GM12878 (cell line): Measurements from ENCODE around the gene CA11. TPM values are rescaled to one million over a fixed set of nuclear protein-coding genes. Genes with fewer than 3 reads are reported as not detected.
A peak's percentile ranks its signal among the peaks of the same experiment; 100 is the strongest.

Source experiments
- ATAC-seq: fragments of 200-7000 bp; cut with Tn5 transposase; 3 replicates; pipeline ENCODE4 v1.9.1; 2020; ENCODE audit warnings: mild to moderate bottlenecking, moderate library complexity
- BruUV-seq: library from RNA; stranded (reverse); fragments of 400-500 nt; replicated peaks from 2 replicates; lab custom pipeline; 2021; lab: Mats Ljungman, UMichigan
- CTCF ChIA-PET: fragments of 300-600 bp; sonication (Branson Sonifier 250); formaldehyde crosslinking; extraction: SDS; loops from one replicate; lab custom pipeline; 2021; ENCODE audit warnings: inconsistent platforms; lab: Yijun Ruan, JAX
- POLR2A ChIA-PET: fragments of 350-600 bp; formaldehyde crosslinking; extraction: SDS; loops from one replicate; lab custom pipeline; 2021; ENCODE audit warnings: inconsistent platforms; lab: Charles Lee
- RAD21 ChIA-PET: fragments of 300-600 bp; sonication (Branson Sonifier 250); formaldehyde crosslinking; loops from one replicate; lab custom pipeline; 2023; ENCODE audit warnings: antibody characterized with exemption; ENCODE audit not compliant: unreplicated experiment; lab: Charles Lee
- SMC1A ChIA-PET: fragments of 300-600 bp; sonication (Branson Sonifier 250); formaldehyde crosslinking; loops from one replicate; lab custom pipeline; 2023; ENCODE audit not compliant: unreplicated experiment, uncharacterized antibody; lab: Charles Lee
- DNase-seq: peaks from one replicate; pipeline ENCODE4 v3.0.0-alpha.2; 2011; ENCODE audit warnings: low read depth, low spot score
- FAIRE-seq: peaks from 3 replicates; lab custom pipeline; 2011; peaks lifted over from hg19 to GRCh38; lab: Jason Lieb, UNC
- H2AFZ ChIP-seq: 2 replicates; pipeline ENCODE4 v1.6.0; 2011; ENCODE audit warnings: low read depth, low read length, control low read depth; ENCODE audit not compliant: control insufficient read depth
- H3K27ac ChIP-seq: 2 replicates; pipeline ENCODE4 v1.5.1; 2011; ENCODE audit warnings: control low read depth; ENCODE audit not compliant: control insufficient read depth, insufficient read depth
- H3K27me3 ChIP-seq, 2 experiments: replicated peaks in 1 of 2; 2 replicates each; pipeline versions ENCODE4 v1.6.0 to v1.6.1; 2011; ENCODE audit warnings: low read length in 1 of 2; ENCODE audit not compliant: control insufficient read depth in 2 of 2, insufficient read depth in 2 of 2
- H3K36me3 ChIP-seq, 2 experiments: 2 replicates each; pipeline ENCODE4 v1.5.1; 2011; ENCODE audit warnings: low read length in 1 of 2; ENCODE audit not compliant: control insufficient read depth in 2 of 2, insufficient read depth in 2 of 2
- H3K4me1 ChIP-seq: 2 replicates; pipeline ENCODE4 v1.6.1; 2011; ENCODE audit warnings: mild to moderate bottlenecking, low read length, moderate library complexity, mixed read lengths; ENCODE audit not compliant: control insufficient read depth, insufficient read depth
- H3K4me2 ChIP-seq: 2 replicates; pipeline ENCODE4 v1.6.0; 2011; ENCODE audit warnings: control low read depth; ENCODE audit not compliant: control insufficient read depth, insufficient read depth
- H3K4me3 ChIP-seq: fragments of 200-600 bp; sonication (generic); 2 replicates; pipeline ENCODE4 v1.5.1; 2016
- H3K79me2 ChIP-seq: 2 replicates; pipeline ENCODE4 v1.6.0; 2011; ENCODE audit warnings: low read length; ENCODE audit not compliant: control insufficient read depth, insufficient read depth
- H3K9ac ChIP-seq: 2 replicates; pipeline ENCODE4 v1.8.0; 2011; ENCODE audit warnings: low read length, control low read depth, mixed read lengths; ENCODE audit not compliant: control insufficient read depth, insufficient read depth
- H3K9me3 ChIP-seq: replicated peaks from 3 replicates; pipeline ENCODE4 v1.5.1; 2011; ENCODE audit warnings: mild to moderate bottlenecking, low read length; ENCODE audit not compliant: control insufficient read depth, insufficient read depth
- H4K20me1 ChIP-seq: 2 replicates; pipeline ENCODE4 v1.6.0; 2011; ENCODE audit not compliant: control insufficient read depth, insufficient read depth
- BRCA1 ChIP-seq: IDR thresholded peaks from 2 replicates; pipeline ENCODE4 v1.6.1; 2011; ENCODE audit warnings: low read depth, low read length, improper control_type of control experiment
- CHD2 ChIP-seq: IDR thresholded peaks from 2 replicates; pipeline ENCODE4 v1.6.1; 2011; ENCODE audit warnings: low read depth, low read length, improper control_type of control experiment, borderline replicate concordance
- ETV6 ChIP-seq, 2 experiments: fragments of 450-650 bp in 1 of 2; IDR thresholded peaks in 1 of 2; conservative IDR thresholded peaks in 1 of 2; 2 replicates each; pipeline ENCODE4 v1.6.1; 2014; ENCODE audit warnings: antibody characterized with exemption in 1 of 2, borderline replicate concordance in 1 of 2, low read depth in 1 of 2, mild to moderate bottlenecking in 1 of 2, moderate library complexity in 1 of 2
- HCFC1 ChIP-seq: fragments of 150-350 bp; IDR thresholded peaks from 2 replicates; pipeline ENCODE4 v1.6.1; 2014; ENCODE audit warnings: low read length
- JUNB ChIP-seq: IDR thresholded peaks from 2 replicates; pipeline ENCODE4 v1.6.1; 2016; ENCODE audit warnings: antibody characterized with exemption, mild to moderate bottlenecking
- JUND ChIP-seq: IDR thresholded peaks from 2 replicates; pipeline ENCODE4 v1.6.1; 2012; ENCODE audit warnings: low read depth, mild to moderate bottlenecking, low read length, improper control_type of control experiment, moderate library complexity
- MEF2B ChIP-seq: fragments of 450-650 bp; IDR thresholded peaks from 2 replicates; pipeline ENCODE4 v1.6.1; 2018; ENCODE audit warnings: mild to moderate bottlenecking, moderate library complexity; ENCODE audit not compliant: partially characterized antibody, poor library complexity, severe bottlenecking
- NFYB ChIP-seq: IDR thresholded peaks from 2 replicates; pipeline ENCODE4 v1.6.1; 2011; ENCODE audit warnings: low read depth, mild to moderate bottlenecking, low read length, improper control_type of control experiment, moderate library complexity; ENCODE audit not compliant: insufficient read depth
- POLR2A ChIP-seq: IDR thresholded peaks from 2 replicates; pipeline ENCODE4 v1.6.1; 2011; ENCODE audit warnings: low read depth, mild to moderate bottlenecking, low read length
- SPI1 ChIP-seq: IDR thresholded peaks from 2 replicates; pipeline ENCODE4 v1.6.1; 2011; ENCODE audit warnings: low read depth, mild to moderate bottlenecking, low read length, moderate library complexity, borderline replicate concordance; ENCODE audit not compliant: insufficient read depth
- SRF ChIP-seq, 2 experiments: IDR thresholded peaks; 2 replicates each; pipeline ENCODE4 v1.6.1; 2011; ENCODE audit warnings: low read depth in 2 of 2, low read length in 2 of 2, mild to moderate bottlenecking in 1 of 2, moderate library complexity in 1 of 2
- TAF1 ChIP-seq: IDR thresholded peaks from 2 replicates; pipeline ENCODE4 v1.6.1; 2011; ENCODE audit warnings: mild to moderate bottlenecking, low read depth, low read length, borderline replicate concordance
- WGBS: methylation state at CpG from one replicate; pipeline ENCODE4 v1.1.6; 2016; ENCODE audit warnings: low lambda C conversion rate; ENCODE audit not compliant: insufficient replicate concordance, insufficient coverage; ENCODE audit errors: missing lambda C conversion rate; 5-methylcytosine and 5-hydroxymethylcytosine counted together
- in situ Hi-C: fragments of 300-500 bp; cut with MboI; formaldehyde crosslinking; loops from 9 replicates; pipeline ENCODE4 v1.14.3; 2018; ENCODE audit warnings: mixed read lengths
- intact Hi-C: fragments of 100-400 bp; cut with micrococcal nuclease; formaldehyde crosslinking; loops from one replicate; pipeline ENCODE4 v1.14.2; 2022; ENCODE audit not compliant: unreplicated experiment
- polyA plus RNA-seq, 11 experiments: library from polyadenylated mRNA; depleted of rRNA in 4 of 11; unstranded in 6 of 11; stranded (reverse) in 5 of 11; fragments of >200 nt; fragmentation: Nextera tagmentation in 4 of 11; fragmentation: Illumina TruSeq in 1 of 11; extraction: Ambion mirVana in 4 of 11; extraction: Trizol in 1 of 11; gene quantifications; 1 replicate in 1 of 11; 2 replicates in 10 of 11; pipeline versions ENCODE4 v1.2.1 to v1.2.3, GENCODE V29; 2011 to 2016; ENCODE audit warnings: inconsistent platforms in 2 of 11, missing spikeins in 2 of 11, low read depth in 1 of 11
- total RNA-seq, 4 experiments: library from RNA; depleted of rRNA in 3 of 4; stranded (reverse); fragments of >200 nt in 3 of 4; fragmentation: Illumina TruSeq in 1 of 4; extraction: Trizol in 1 of 4; gene quantifications; 2 replicates each; pipeline versions ENCODE4 v1.2.1 to v1.2.3, GENCODE V29; 2013 to 2021
- TF ChIP-seq, protein P1 (sequence below): fragments of 450-650 bp; IDR thresholded peaks from 2 replicates; pipeline ENCODE4 v1.6.1; 2016; ENCODE audit warnings: mild to moderate bottlenecking
- TF ChIP-seq, protein P2 (sequence below): fragments of 450-650 bp; formaldehyde crosslinking; IDR thresholded peaks from 2 replicates; pipeline ENCODE4 v1.4.0; 2020; ENCODE audit warnings: mild to moderate bottlenecking, moderate library complexity
- TF ChIP-seq, protein P3 (sequence below): IDR thresholded peaks from 2 replicates; pipeline ENCODE4 v1.6.1; 2012; ENCODE audit warnings: low read length, inconsistent platforms

Gene CA11
- total and polyA plus RNA-seq, 10 of the 15 experiments (the other 5 are each of a cell fraction or from before 2014, with no cell fraction given): 1.7 to 7.5 (median 2.4) TPM

DNA sequence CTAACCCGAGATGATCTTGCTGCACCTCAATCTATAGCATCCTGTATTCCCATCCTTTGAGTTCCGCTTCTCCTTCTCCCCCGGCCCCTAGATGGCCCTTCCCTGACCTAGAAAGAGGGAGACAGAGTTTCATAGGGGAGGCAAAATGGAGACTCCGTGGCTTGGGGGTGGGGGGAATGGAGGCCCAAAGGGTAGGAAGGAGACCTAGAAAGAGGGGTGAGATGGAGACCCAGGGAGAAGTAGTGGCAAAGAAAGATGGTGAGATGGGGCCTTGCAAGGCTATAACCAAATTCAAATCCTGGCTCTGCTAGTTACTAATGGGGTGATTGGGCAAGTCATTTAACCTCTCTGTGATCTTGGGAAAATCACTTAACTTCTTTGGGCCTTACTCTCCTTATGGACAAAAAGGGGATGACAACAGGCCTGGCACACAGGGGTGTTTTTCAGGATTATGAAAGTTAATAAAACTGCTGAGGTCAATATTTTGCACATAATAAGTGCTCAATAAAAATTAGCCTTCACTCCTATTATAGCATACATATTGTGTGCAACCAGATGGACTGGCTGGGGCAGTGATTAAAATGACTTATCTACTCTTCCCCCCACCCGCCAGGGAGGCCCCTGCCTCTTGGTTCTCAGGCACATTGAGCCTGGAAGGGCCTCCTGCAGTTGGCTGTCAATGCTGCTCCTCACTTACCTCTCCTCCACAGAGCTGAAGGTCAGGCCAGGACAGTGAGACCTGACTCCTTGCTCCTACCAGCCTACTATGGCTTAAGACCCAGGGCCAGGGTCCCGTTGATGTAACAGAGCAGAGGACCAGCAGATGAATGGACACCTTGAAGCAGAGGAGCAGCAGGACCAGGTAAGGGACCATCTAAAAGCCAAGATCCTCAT is 26.0 kb downstream of the CA11 start:
- H2AFZ ChIP-seq: peak overlapping the region; percentile 82
- BruUV-seq: TSS peak; percentile 84
- WGBS: 22% methylated on average over 6 of the region's 6 CpGs
- peak overlapping the region; percentile 99 for H3K4me3 ChIP-seq
- H3K36me3 ChIP-seq: peaks cover 21 to 26% of the 10 kb centered on the region in 2 experiments
- SMC1A ChIA-PET: interaction anchor here (0.7 to 2.7 kb wide), 3 partner anchors 14 to 112 kb away, joined by 3 to 15 read pairs (median 4); no protein-coding TSS in a partner anchor
- H3K4me2 ChIP-seq: peak overlapping the region; percentile 78
- H3K27me3 ChIP-seq: no peaks in the 10 kb centered on the region
- ATAC-seq: no peak
- H3K4me1 ChIP-seq: peaks cover 25% of the 10 kb centered on the region
- RAD21 ChIA-PET: interaction anchor here (0.6 to 1.6 kb wide), 9 partner anchors 8 to 164 kb away, joined by 3 to 15 read pairs (median 5); no protein-coding TSS in a partner anchor
- H3K9ac ChIP-seq: peak overlapping the region; percentile 99
- H3K79me2 ChIP-seq: peaks cover 62% of the 10 kb centered on the region
- CTCF ChIA-PET: interaction anchor here (0.6 to 1.3 kb wide), 6 partner anchors 13 to 352 kb away, joined by 3 to 6 read pairs (median 3); partner anchors contain the start of gene CA11
- peaks cover 12% of the 10 kb centered on the region for H4K20me1 ChIP-seq
- in situ Hi-C loops: no loop called here
- intact Hi-C loops: no loop called here
- POLR2A ChIA-PET: interaction anchor here (0.6 to 6.6 kb wide), 14 partner anchors 11 to 974 kb away, joined by 3 to 62 read pairs (median 4); partner anchors contain the start of genes CA11, EMP3, GYS1 and RUVBL2
- no peaks in the 10 kb centered on the region for H3K9me3 ChIP-seq
- H3K27ac ChIP-seq: peak overlapping the region; percentile 95
- no peak for DNase-seq
- no peak for FAIRE-seq
- TF ChIP-seq TAF1: no peak
- TF ChIP-seq ETV6 (conservative IDR thresholded peaks at IDR 0.05 in 1 of 2, IDR thresholded peaks at IDR 0.05 in 1 of 2; ENCODE audit: borderline replicate concordance in 1 of 2, low read depth in 1 of 2): no peak
- no peak for TF ChIP-seq POLR2A
- TF ChIP-seq NFYB: 0 out of 2 replicates have a peak, but pooled peaks have one; percentile 2
- TF ChIP-seq MEF2B: no peak
- no peak for TF ChIP-seq JUND
- TF ChIP-seq, protein P1, sequence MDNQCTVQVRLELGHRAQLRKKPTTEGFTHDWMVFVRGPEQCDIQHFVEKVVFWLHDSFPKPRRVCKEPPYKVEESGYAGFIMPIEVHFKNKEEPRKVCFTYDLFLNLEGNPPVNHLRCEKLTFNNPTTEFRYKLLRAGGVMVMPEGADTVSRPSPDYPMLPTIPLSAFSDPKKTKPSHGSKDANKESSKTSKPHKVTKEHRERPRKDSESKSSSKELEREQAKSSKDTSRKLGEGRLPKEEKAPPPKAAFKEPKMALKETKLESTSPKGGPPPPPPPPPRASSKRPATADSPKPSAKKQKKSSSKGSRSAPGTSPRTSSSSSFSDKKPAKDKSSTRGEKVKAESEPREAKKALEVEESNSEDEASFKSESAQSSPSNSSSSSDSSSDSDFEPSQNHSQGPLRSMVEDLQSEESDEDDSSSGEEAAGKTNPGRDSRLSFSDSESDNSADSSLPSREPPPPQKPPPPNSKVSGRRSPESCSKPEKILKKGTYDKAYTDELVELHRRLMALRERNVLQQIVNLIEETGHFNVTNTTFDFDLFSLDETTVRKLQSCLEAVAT: peak; percentile 84; the same call in 1 of the 2 replicates
- no peak for TF ChIP-seq JUNB
- no peak for TF ChIP-seq BRCA1
- no peak for TF ChIP-seq SRF (IDR thresholded peaks at IDR 0.05; ENCODE audit: low read depth in 2 of 2, low read length in 2 of 2)
- TF ChIP-seq, protein P2, sequence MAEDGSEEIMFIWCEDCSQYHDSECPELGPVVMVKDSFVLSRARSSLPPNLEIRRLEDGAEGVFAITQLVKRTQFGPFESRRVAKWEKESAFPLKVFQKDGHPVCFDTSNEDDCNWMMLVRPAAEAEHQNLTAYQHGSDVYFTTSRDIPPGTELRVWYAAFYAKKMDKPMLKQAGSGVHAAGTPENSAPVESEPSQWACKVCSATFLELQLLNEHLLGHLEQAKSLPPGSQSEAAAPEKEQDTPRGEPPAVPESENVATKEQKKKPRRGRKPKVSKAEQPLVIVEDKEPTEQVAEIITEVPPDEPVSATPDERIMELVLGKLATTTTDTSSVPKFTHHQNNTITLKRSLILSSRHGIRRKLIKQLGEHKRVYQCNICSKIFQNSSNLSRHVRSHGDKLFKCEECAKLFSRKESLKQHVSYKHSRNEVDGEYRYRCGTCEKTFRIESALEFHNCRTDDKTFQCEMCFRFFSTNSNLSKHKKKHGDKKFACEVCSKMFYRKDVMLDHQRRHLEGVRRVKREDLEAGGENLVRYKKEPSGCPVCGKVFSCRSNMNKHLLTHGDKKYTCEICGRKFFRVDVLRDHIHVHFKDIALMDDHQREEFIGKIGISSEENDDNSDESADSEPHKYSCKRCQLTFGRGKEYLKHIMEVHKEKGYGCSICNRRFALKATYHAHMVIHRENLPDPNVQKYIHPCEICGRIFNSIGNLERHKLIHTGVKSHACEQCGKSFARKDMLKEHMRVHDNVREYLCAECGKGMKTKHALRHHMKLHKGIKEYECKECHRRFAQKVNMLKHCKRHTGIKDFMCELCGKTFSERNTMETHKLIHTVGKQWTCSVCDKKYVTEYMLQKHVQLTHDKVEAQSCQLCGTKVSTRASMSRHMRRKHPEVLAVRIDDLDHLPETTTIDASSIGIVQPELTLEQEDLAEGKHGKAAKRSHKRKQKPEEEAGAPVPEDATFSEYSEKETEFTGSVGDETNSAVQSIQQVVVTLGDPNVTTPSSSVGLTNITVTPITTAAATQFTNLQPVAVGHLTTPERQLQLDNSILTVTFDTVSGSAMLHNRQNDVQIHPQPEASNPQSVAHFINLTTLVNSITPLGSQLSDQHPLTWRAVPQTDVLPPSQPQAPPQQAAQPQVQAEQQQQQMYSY (CRISPR knock-in tag): no peak
- TF ChIP-seq, protein P3, sequence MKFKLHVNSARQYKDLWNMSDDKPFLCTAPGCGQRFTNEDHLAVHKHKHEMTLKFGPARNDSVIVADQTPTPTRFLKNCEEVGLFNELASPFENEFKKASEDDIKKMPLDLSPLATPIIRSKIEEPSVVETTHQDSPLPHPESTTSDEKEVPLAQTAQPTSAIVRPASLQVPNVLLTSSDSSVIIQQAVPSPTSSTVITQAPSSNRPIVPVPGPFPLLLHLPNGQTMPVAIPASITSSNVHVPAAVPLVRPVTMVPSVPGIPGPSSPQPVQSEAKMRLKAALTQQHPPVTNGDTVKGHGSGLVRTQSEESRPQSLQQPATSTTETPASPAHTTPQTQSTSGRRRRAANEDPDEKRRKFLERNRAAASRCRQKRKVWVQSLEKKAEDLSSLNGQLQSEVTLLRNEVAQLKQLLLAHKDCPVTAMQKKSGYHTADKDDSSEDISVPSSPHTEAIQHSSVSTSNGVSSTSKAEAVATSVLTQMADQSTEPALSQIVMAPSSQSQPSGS: no peak
- no peak for TF ChIP-seq CHD2
- no peak for TF ChIP-seq SPI1
- no peak for TF ChIP-seq HCFC1
